Hepatocyte (in vitro differentiated cells): Measurements from ENCODE around the gene CCDC187. TPM values are rescaled to one million over a fixed set of nuclear protein-coding genes. Genes with fewer than 3 reads are reported as not detected.

Source experiments
- DNase-seq: peaks from one replicate; pipeline ENCODE4 v3.0.0-alpha.2; 2016; ENCODE audit warnings: low spot score
- H2AFZ ChIP-seq: fragments of 200-600 bp; sonication (generic); 2 replicates; pipeline ENCODE4 v1.6.0; 2016; ENCODE audit warnings: antibody characterized with exemption, mild to moderate bottlenecking
- H3K27ac ChIP-seq: fragments of 200-600 bp; sonication (generic); 2 replicates; pipeline ENCODE4 v1.5.1; 2016; ENCODE audit warnings: mild to moderate bottlenecking
- H3K27me3 ChIP-seq: fragments of 200-600 bp; sonication (generic); 2 replicates; pipeline ENCODE4 v1.6.1; 2016
- H3K36me3 ChIP-seq: fragments of 200-600 bp; sonication (generic); replicated peaks from 2 replicates; pipeline ENCODE4 v1.5.1; 2016; ENCODE audit warnings: low read depth; ENCODE audit not compliant: insufficient read depth
- H3K4me1 ChIP-seq: fragments of 200-600 bp; sonication (generic); 2 replicates; pipeline ENCODE4 v1.5.1; 2016; ENCODE audit warnings: mild to moderate bottlenecking, moderate library complexity; ENCODE audit not compliant: insufficient read depth
- H3K4me2 ChIP-seq: fragments of 200-600 bp; sonication (generic); 2 replicates; pipeline ENCODE4 v1.6.0; 2016
- H3K4me3 ChIP-seq: fragments of 200-600 bp; sonication (generic); 2 replicates; pipeline ENCODE4 v1.5.1; 2016; ENCODE audit warnings: mild to moderate bottlenecking
- H3K79me2 ChIP-seq: fragments of 200-600 bp; sonication (generic); 2 replicates; pipeline ENCODE4 v1.6.0; 2017; ENCODE audit warnings: mild to moderate bottlenecking
- H3K9me2 ChIP-seq: fragments of 200-600 bp; sonication (generic); replicated peaks from 2 replicates; pipeline ENCODE4 v1.6.0; 2017; ENCODE audit warnings: mild to moderate bottlenecking; ENCODE audit not compliant: insufficient read depth
- H3K9me3 ChIP-seq: fragments of 200-600 bp; sonication (generic); 2 replicates; pipeline ENCODE4 v1.5.1; 2016; ENCODE audit warnings: low read depth, mild to moderate bottlenecking
- H4K20me1 ChIP-seq: fragments of 200-600 bp; sonication (generic); 2 replicates; pipeline ENCODE4 v1.6.0; 2016; ENCODE audit warnings: mild to moderate bottlenecking; ENCODE audit not compliant: insufficient read depth, poor library complexity, severe bottlenecking
- EZH2 ChIP-seq: fragments of 200-600 bp; sonication (generic); IDR thresholded peaks from 2 replicates; pipeline ENCODE4 v1.6.1; 2016; ENCODE audit warnings: antibody characterized with exemption, mild to moderate bottlenecking, borderline replicate concordance
- EZH2phosphoT487 ChIP-seq: fragments of 200-600 bp; sonication (generic); IDR thresholded peaks from one replicate; pipeline ENCODE4 v1.6.1; 2018; ENCODE audit warnings: antibody characterized with exemption, mild to moderate bottlenecking, low read depth, moderate library complexity; ENCODE audit not compliant: unreplicated experiment, severe bottlenecking
- WGBS: methylation state at CpG from one replicate; pipeline ENCODE4 v1.1.6; 2016; ENCODE audit warnings: low lambda C conversion rate; ENCODE audit errors: missing lambda C conversion rate; 5-methylcytosine and 5-hydroxymethylcytosine counted together
- polyA plus RNA-seq: library from polyadenylated mRNA; unstranded; fragments of >200 nt; fragmentation: Nextera tagmentation; extraction: Ambion mirVana; gene quantifications from 2 replicates; pipeline ENCODE4 v1.2.1, GENCODE V29; 2016
- total RNA-seq: library from RNA; depleted of rRNA; stranded (reverse); fragments of >200 nt; gene quantifications from 2 replicates; pipeline ENCODE4 v1.2.3, GENCODE V29; 2014
- TF ChIP-seq, protein P1 (sequence below): fragments of 200-600 bp; sonication (generic); IDR thresholded peaks from 2 replicates; pipeline ENCODE4 v1.5.1; 2016; ENCODE audit warnings: antibody characterized with exemption, mild to moderate bottlenecking; ENCODE audit not compliant: poor library complexity

Gene CCDC187
- total and polyA plus RNA-seq, 2 experiments from 2014 or later: 0.60 to 0.75 TPM

DNA sequence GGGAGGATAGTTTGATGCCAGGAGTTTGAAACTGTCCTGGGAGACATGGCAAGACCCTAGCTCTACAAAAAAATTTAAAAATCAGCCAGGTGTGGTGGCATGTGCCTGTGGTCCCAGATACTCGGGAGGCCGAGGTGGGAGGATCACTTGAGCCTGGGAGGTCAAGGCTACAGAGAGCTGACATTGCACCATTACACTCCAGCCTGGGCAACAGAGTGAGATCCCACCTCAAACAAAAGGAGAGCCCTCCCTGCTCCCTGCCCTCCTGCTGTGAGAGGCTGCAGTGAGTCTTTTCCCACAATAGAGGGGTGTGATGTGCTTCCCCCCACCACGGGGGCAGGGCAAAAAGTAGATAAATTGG is 10.1 kb upstream of the CCDC187 start:
- 92% methylated on average over 3 of the region's 3 CpGs for WGBS

GRCh38 chr9:136313111-136314055 is 9.5 kb upstream of the CCDC187 start:
- no peak overlapping the region for H3K4me2 ChIP-seq
- WGBS: 89% methylated on average over 18 of the region's 18 CpGs
- H4K20me1 ChIP-seq: no peaks in the 10 kb centered on the region
- no peak overlapping the region for H2AFZ ChIP-seq
- no peak for DNase-seq
- no peak overlapping the region for H3K27ac ChIP-seq
- no peaks in the 10 kb centered on the region for H3K9me2 ChIP-seq
- H3K9me3 ChIP-seq: no peaks in the 10 kb centered on the region
- TF ChIP-seq EZH2 (no peak), EZH2phosphoT487 (no peak)
- TF ChIP-seq, protein P1, sequence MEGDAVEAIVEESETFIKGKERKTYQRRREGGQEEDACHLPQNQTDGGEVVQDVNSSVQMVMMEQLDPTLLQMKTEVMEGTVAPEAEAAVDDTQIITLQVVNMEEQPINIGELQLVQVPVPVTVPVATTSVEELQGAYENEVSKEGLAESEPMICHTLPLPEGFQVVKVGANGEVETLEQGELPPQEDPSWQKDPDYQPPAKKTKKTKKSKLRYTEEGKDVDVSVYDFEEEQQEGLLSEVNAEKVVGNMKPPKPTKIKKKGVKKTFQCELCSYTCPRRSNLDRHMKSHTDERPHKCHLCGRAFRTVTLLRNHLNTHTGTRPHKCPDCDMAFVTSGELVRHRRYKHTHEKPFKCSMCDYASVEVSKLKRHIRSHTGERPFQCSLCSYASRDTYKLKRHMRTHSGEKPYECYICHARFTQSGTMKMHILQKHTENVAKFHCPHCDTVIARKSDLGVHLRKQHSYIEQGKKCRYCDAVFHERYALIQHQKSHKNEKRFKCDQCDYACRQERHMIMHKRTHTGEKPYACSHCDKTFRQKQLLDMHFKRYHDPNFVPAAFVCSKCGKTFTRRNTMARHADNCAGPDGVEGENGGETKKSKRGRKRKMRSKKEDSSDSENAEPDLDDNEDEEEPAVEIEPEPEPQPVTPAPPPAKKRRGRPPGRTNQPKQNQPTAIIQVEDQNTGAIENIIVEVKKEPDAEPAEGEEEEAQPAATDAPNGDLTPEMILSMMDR: no peak
- no peaks in the 10 kb centered on the region for H3K36me3 ChIP-seq
- H3K4me1 ChIP-seq: no peaks in the 10 kb centered on the region
- H3K4me3 ChIP-seq: no peak overlapping the region
- no peaks in the 10 kb centered on the region for H3K79me2 ChIP-seq
- H3K27me3 ChIP-seq: no peaks in the 10 kb centered on the region

More for the DNA sequence above, 10.1 kb upstream of the CCDC187 start:
- TF ChIP-seq EZH2 (no peak), EZH2phosphoT487 (no peak)
- TF ChIP-seq, protein P1: no peak
- no peak for DNase-seq
- Histone ChIP-seq H3K4me2 (no peak overlapping the region), H3K9me3 (no peaks in the 10 kb centered on the region), H3K79me2 (no peaks in the 10 kb centered on the region), H4K20me1 (no peaks in the 10 kb centered on the region), H3K36me3 (no peaks in the 10 kb centered on the region), H3K27me3 (no peaks in the 10 kb centered on the region), H3K4me3 (no peak overlapping the region), H3K27ac (no peak overlapping the region), H3K4me1 (no peaks in the 10 kb centered on the region), H2AFZ (no peak overlapping the region), H3K9me2 (no peaks in the 10 kb centered on the region)

- H3K9me2 ChIP-seq: no peaks in the 10 kb centered on the region
- WGBS: 76% methylated on average over 12 of the region's 12 CpGs
- no peaks in the 10 kb centered on the region for H3K4me1 ChIP-seq
- no peak overlapping the region for H3K4me3 ChIP-seq
- peak overlapping the region; percentile 48 for H3K27ac ChIP-seq
- peak; percentile 69 for DNase-seq
- TF ChIP-seq, protein P1: peak; percentile 57
- TF ChIP-seq EZH2phosphoT487: no peak
- no peak for TF ChIP-seq EZH2
- no peaks in the 10 kb centered on the region for H3K79me2 ChIP-seq
- no peaks in the 10 kb centered on the region for H3K27me3 ChIP-seq
- no peak overlapping the region for H2AFZ ChIP-seq
- no peaks in the 10 kb centered on the region for H3K36me3 ChIP-seq
- no peaks in the 10 kb centered on the region for H4K20me1 ChIP-seq
- no peak overlapping the region for H3K4me2 ChIP-seq
- no peaks in the 10 kb centered on the region for H3K9me3 ChIP-seq
Observed at GRCh38 chr9:136312436-136312835, 8.5 kb upstream of the CCDC187 start.
